Mesenchymal stem cell (in vitro differentiated cells and primary cell): ENCODE data around the gene MAGED1.
"Not testable (repeated sequence)": the region's sequence is repeated elsewhere in the genome, so short reads cannot be mapped to it uniquely, and the experiment has no call there.

Source experiments
- DNase-seq: peaks from one replicate; pipeline ENCODE4 v3.0.0-alpha.2; 2013
- H2AFZ ChIP-seq: one replicate; pipeline ENCODE4 v1.6.1; 2013; ENCODE audit warnings: low read depth, mild to moderate bottlenecking, control low read depth, inconsistent platforms, low read length, moderate library complexity
- H2AK5ac ChIP-seq: 2 replicates; pipeline ENCODE4 v1.6.1; 2013; ENCODE audit warnings: low read length, moderate library complexity, mild to moderate bottlenecking, inconsistent platforms; ENCODE audit not compliant: severe bottlenecking
- H2BK120ac ChIP-seq: one replicate; pipeline ENCODE4 v1.6.1; 2013; ENCODE audit warnings: low read depth, mild to moderate bottlenecking, inconsistent platforms, low read length, moderate library complexity
- H2BK12ac ChIP-seq, 2 experiments: one replicate each; pipeline ENCODE4 v1.6.1; 2013; ENCODE audit warnings: inconsistent platforms in 2 of 2, low read length in 2 of 2, mild to moderate bottlenecking in 2 of 2, moderate library complexity in 2 of 2, control low read depth in 1 of 2
- H2BK15ac ChIP-seq: one replicate; pipeline ENCODE4 v1.6.1; 2013; ENCODE audit warnings: mild to moderate bottlenecking, low read depth, inconsistent platforms; ENCODE audit not compliant: poor library complexity, severe bottlenecking
- H2BK5ac ChIP-seq: 2 replicates; pipeline ENCODE4 v1.6.1; 2013; ENCODE audit warnings: low read depth, mild to moderate bottlenecking, low read length, control low read depth, inconsistent platforms; ENCODE audit not compliant: poor library complexity, severe bottlenecking
- H3K14ac ChIP-seq, 2 experiments: one replicate each; pipeline ENCODE4 v1.6.1; 2013; ENCODE audit warnings: inconsistent platforms in 2 of 2, low read length in 2 of 2, control low read depth in 1 of 2, mild to moderate bottlenecking in 1 of 2, moderate library complexity in 1 of 2
- H3K18ac ChIP-seq, 2 experiments: one replicate each; pipeline ENCODE4 v1.6.1; 2013; ENCODE audit warnings: inconsistent platforms in 2 of 2, low read length in 2 of 2, control low read depth in 1 of 2, low read depth in 1 of 2, mild to moderate bottlenecking in 1 of 2
- H3K23ac ChIP-seq, 2 experiments: one replicate each; pipeline ENCODE4 v1.6.1; 2013; ENCODE audit warnings: inconsistent platforms in 2 of 2, low read length in 2 of 2, mild to moderate bottlenecking in 2 of 2, moderate library complexity in 2 of 2, control low read depth in 1 of 2
- H3K27ac ChIP-seq: 2 replicates; pipeline ENCODE4 v1.5.1; 2013; ENCODE audit warnings: mild to moderate bottlenecking, moderate library complexity, low read length, control low read depth, inconsistent platforms; ENCODE audit not compliant: poor library complexity, severe bottlenecking
- H3K27me3 ChIP-seq, 2 experiments: 2 replicates each; pipeline versions ENCODE4 v1.6.1 to v1.7.0; 2013; ENCODE audit warnings: low read length in 2 of 2, mild to moderate bottlenecking in 2 of 2, moderate library complexity in 2 of 2, control low read depth in 1 of 2, inconsistent platforms in 1 of 2; ENCODE audit not compliant: control insufficient read depth in 1 of 2, insufficient read depth in 1 of 2
- H3K36me3 ChIP-seq, 2 experiments: 2 replicates each; pipeline versions ENCODE4 v1.6.1 to v1.7.0; 2013; ENCODE audit warnings: low read length in 2 of 2, control low read depth in 1 of 2, inconsistent platforms in 1 of 2, low read depth in 1 of 2, mild to moderate bottlenecking in 1 of 2; ENCODE audit not compliant: insufficient read depth in 2 of 2, control insufficient read depth in 1 of 2
- H3K4ac ChIP-seq, 2 experiments: one replicate each; pipeline ENCODE4 v1.6.1; 2013; ENCODE audit warnings: inconsistent platforms in 2 of 2, low read length in 2 of 2, mild to moderate bottlenecking in 2 of 2, moderate library complexity in 2 of 2, control low read depth in 1 of 2, low read depth in 1 of 2
- H3K4me1 ChIP-seq: 2 replicates; pipeline ENCODE4 v1.6.1; 2013; ENCODE audit warnings: low read depth, low read length, control low read depth; ENCODE audit not compliant: control insufficient read depth, insufficient read depth
- H3K4me2 ChIP-seq: 2 replicates; pipeline ENCODE4 v1.6.1; 2013; ENCODE audit warnings: low read length, mild to moderate bottlenecking, inconsistent platforms; ENCODE audit not compliant: poor library complexity, severe bottlenecking
- H3K4me3 ChIP-seq, 2 experiments: 2 replicates each; pipeline versions ENCODE4 v1.5.1 to v1.7.0; 2013; ENCODE audit warnings: low read length in 2 of 2, mild to moderate bottlenecking in 2 of 2, control low read depth in 1 of 2, low read depth in 1 of 2; ENCODE audit not compliant: insufficient read depth in 1 of 2
- H3K79me1 ChIP-seq: replicated peaks from 2 replicates; pipeline ENCODE4 v1.6.1; 2013; ENCODE audit warnings: mild to moderate bottlenecking, control low read depth, low read length, inconsistent platforms; ENCODE audit not compliant: poor library complexity, severe bottlenecking
- H3K9ac ChIP-seq: 2 replicates; pipeline ENCODE4 v1.7.0; 2013; ENCODE audit warnings: mild to moderate bottlenecking, low read length, moderate library complexity
- H3K9me3 ChIP-seq: 2 replicates; pipeline ENCODE4 v1.7.0; 2013; ENCODE audit warnings: mild to moderate bottlenecking, low read length; ENCODE audit not compliant: control insufficient read depth
- H4K8ac ChIP-seq: one replicate; pipeline ENCODE4 v1.6.1; 2013; ENCODE audit warnings: inconsistent platforms, mild to moderate bottlenecking, low read length, moderate library complexity
- H4K91ac ChIP-seq: one replicate; pipeline ENCODE4 v1.6.1; 2013; ENCODE audit warnings: mild to moderate bottlenecking, low read length, inconsistent platforms
- WGBS: methylation state at CpG from one replicate; pipeline ENCODE4 v1.1.7; 2013; ENCODE audit warnings: mixed read lengths; 5-methylcytosine and 5-hydroxymethylcytosine counted together

MAGED1 gene

GRCh38 chrX:51902510-51903050 is 9.2 kb downstream of the MAGED1 start:
- Histone ChIP-seq H3K27me3 (no peaks in the 10 kb centered on the region), H2BK15ac (no peak overlapping the region), H3K27ac (no peak overlapping the region), H2AFZ (no peak overlapping the region), H3K14ac (no peak overlapping the region), H3K9me3 (no peaks in the 10 kb centered on the region), H3K9ac (no peak overlapping the region), H3K23ac (no peak overlapping the region), H2AK5ac (no peak overlapping the region), H4K91ac (no peak overlapping the region), H3K36me3 (peaks cover 41 to 54% of the 10 kb centered on the region in 2 experiments), H3K4ac (no peak overlapping the region), H3K79me1 (peaks cover 3% of the 10 kb centered on the region), H3K4me1 (peaks cover 2% of the 10 kb centered on the region), H2BK12ac (no peak overlapping the region), H2BK120ac (no peak overlapping the region), H4K8ac (no peak overlapping the region), H3K18ac (no peak overlapping the region), H2BK5ac (no peak overlapping the region), H3K4me2 (no peak overlapping the region), H3K4me3 (no peak overlapping the region)
- no peak for DNase-seq
- WGBS = 97% methylated on average over 2 of the region's 5 CpGs

GRCh38 chrX:51905152-51905551 is 11.7 kb downstream of the MAGED1 start:
- H3K4me2 ChIP-seq, H3K27ac ChIP-seq, H2BK12ac ChIP-seq, H4K91ac ChIP-seq, DNase-seq, H2BK120ac ChIP-seq, H3K23ac ChIP-seq, H3K9me3 ChIP-seq, H2BK5ac ChIP-seq, H3K79me1 ChIP-seq, H2AFZ ChIP-seq, H2BK15ac ChIP-seq, H3K9ac ChIP-seq, H3K4me3 ChIP-seq, H2AK5ac ChIP-seq, H3K4me1 ChIP-seq, H3K4ac ChIP-seq, H3K14ac ChIP-seq, H4K8ac ChIP-seq, H3K27me3 ChIP-seq, H3K18ac ChIP-seq: not testable (repeated sequence)
- peaks cover 24 to 29% of the 10 kb centered on the region in 2 experiments for H3K36me3 ChIP-seq
- WGBS = no CpG with 5 or more reads among the region's 3 CpGs

- H3K18ac ChIP-seq = no peak overlapping the region
- H2BK15ac ChIP-seq = no peak overlapping the region
- no peaks in the 10 kb centered on the region for H3K9me3 ChIP-seq
- H2AK5ac ChIP-seq = no peak overlapping the region
- no peak overlapping the region for H3K9ac ChIP-seq
- no peak overlapping the region for H3K4ac ChIP-seq
- no peak overlapping the region for H3K23ac ChIP-seq
- H3K36me3 ChIP-seq = peaks cover 23 to 25% of the 10 kb centered on the region in 2 experiments
- H3K27ac ChIP-seq = no peak overlapping the region
- no peak overlapping the region for H2BK12ac ChIP-seq
- peaks cover 3% of the 10 kb centered on the region for H3K79me1 ChIP-seq
- no peak overlapping the region for H2AFZ ChIP-seq
- H3K4me1 ChIP-seq = no peaks in the 10 kb centered on the region
- H4K8ac ChIP-seq = no peak overlapping the region
- no peak overlapping the region for H3K4me3 ChIP-seq
- H3K14ac ChIP-seq = no peak overlapping the region
- no peak overlapping the region for H2BK120ac ChIP-seq
- H3K4me2 ChIP-seq = no peak overlapping the region
- no peak overlapping the region for H2BK5ac ChIP-seq
- H4K91ac ChIP-seq = no peak overlapping the region
- DNase-seq = no peak
- no peaks in the 10 kb centered on the region for H3K27me3 ChIP-seq
- WGBS = 98% methylated on average over 2 of the region's 3 CpGs
Measured at GRCh38 chrX:51905711-51906110, 12.3 kb downstream of the MAGED1 start.

- no peaks in the 10 kb centered on the region for H3K4me1 ChIP-seq
- H4K91ac ChIP-seq = no peak overlapping the region
- H3K9me3 ChIP-seq = peaks cover 14% of the 10 kb centered on the region
- H3K4me3 ChIP-seq = no peak overlapping the region
- no peak overlapping the region for H3K27ac ChIP-seq
- peaks cover 0 to 17% of the 10 kb centered on the region in 2 experiments for H3K27me3 ChIP-seq
- no peaks in the 10 kb centered on the region for H3K79me1 ChIP-seq
- no peak overlapping the region for H3K9ac ChIP-seq
- no peak overlapping the region for H3K23ac ChIP-seq
- no peak overlapping the region for H2BK12ac ChIP-seq
- H2BK120ac ChIP-seq = no peak overlapping the region
- no peaks in the 10 kb centered on the region for H3K36me3 ChIP-seq
- DNase-seq = no peak
- H2AK5ac ChIP-seq = no peak overlapping the region
- H4K8ac ChIP-seq = no peak overlapping the region
- H3K4ac ChIP-seq = no peak overlapping the region
- no peak overlapping the region for H2BK15ac ChIP-seq
- no peak overlapping the region for H2BK5ac ChIP-seq
- H2AFZ ChIP-seq = no peak overlapping the region
- no peak overlapping the region for H3K4me2 ChIP-seq
- no peak overlapping the region for H3K18ac ChIP-seq
- no peak overlapping the region for H3K14ac ChIP-seq
- WGBS = 60% methylated on average over 1 of the region's 2 CpGs
Measured at GRCh38 chrX:51917604-51918003, 24.2 kb downstream of the MAGED1 start.
